ENCODE measurements around the gene C1orf53. TPM values are rescaled to one million over a fixed set of nuclear protein-coding genes. Genes with fewer than 3 reads are reported as not detected.
"Not testable (repeated sequence)": the region's sequence is repeated elsewhere in the genome, so short reads cannot be mapped to it uniquely, and the experiment has no call there.

C1orf53 gene
- total and polyA plus RNA-seq, 2 of the 4 experiments (the other 2 are of a cell fraction), result 4.8 to 7.0 TPM

- DNase-seq; CTCF ChIA-PET; H3K27me3 ChIP-seq (ENCODE audit: control insufficient read depth, insufficient read depth, low read length); H3K9ac ChIP-seq (ENCODE audit: low read depth, low read length); H4K91ac ChIP-seq (ENCODE audit: insufficient read depth, low read depth, low read length); H3K18ac ChIP-seq (ENCODE audit: low read depth, low read length); H2BK120ac ChIP-seq (ENCODE audit: low read depth, low read length); H3K9me3 ChIP-seq (ENCODE audit: control insufficient read depth, insufficient read depth, low read length); H4K5ac ChIP-seq (ENCODE audit: low read depth, low read length); in situ Hi-C loops (cut with MboI; ENCODE audit: low sequenced_read_pairs); H2AK9ac ChIP-seq (replicated peaks; ENCODE audit: low read depth, low read length, poor library complexity); H3K4me2 ChIP-seq (ENCODE audit: low read depth, low read length); H4K8ac ChIP-seq (ENCODE audit: low read depth in 2 of 2, low read length in 2 of 2); H2BK5ac ChIP-seq (ENCODE audit: low read depth, low read length, poor library complexity, severe bottlenecking); H3K23ac ChIP-seq (ENCODE audit: low read depth, low read length); H3K36me3 ChIP-seq (ENCODE audit: control insufficient read depth, insufficient read depth, low read length); H3K79me1 ChIP-seq (ENCODE audit: low read depth in 1 of 2, low read length in 2 of 2); BruUV-seq (replicated peaks); POLR2A ChIA-PET (ENCODE audit: unreplicated experiment); H3K9me1 ChIP-seq (ENCODE audit: insufficient read depth, low read length); H3K56ac ChIP-seq (ENCODE audit: extremely low read depth, insufficient read depth, low read length); H2BK20ac ChIP-seq (ENCODE audit: low read depth, low read length); H2AK5ac ChIP-seq (ENCODE audit: low read depth, low read length); H3K4me3 ChIP-seq (ENCODE audit: insufficient read depth, low read depth, low read length); ATAC-seq (ENCODE audit: low read depth); H3K14ac ChIP-seq (replicated peaks; ENCODE audit: low read depth, low read length); H3K27ac ChIP-seq (ENCODE audit: insufficient read depth, low read length); H3K4ac ChIP-seq (ENCODE audit: low read depth, low read length); H2BK15ac ChIP-seq (ENCODE audit: low read depth, low read length); dilution Hi-C loops (cut with HindIII; ENCODE audit: low sequenced_read_pairs, unreplicated experiment); H3K4me1 ChIP-seq (ENCODE audit: control insufficient read depth, insufficient read depth, low read length); H2AFZ ChIP-seq (replicated peaks; ENCODE audit: low read length, poor library complexity); H4K20me1 ChIP-seq (ENCODE audit: insufficient read depth, low read length): not testable (repeated sequence)
- no CpG with 5 or more reads among the region's 6 CpGs for WGBS, 2 experiments (ENCODE audit: extremely low coverage in 2 of 2, insufficient read length in 1 of 2)
- intact Hi-C loops (cut with micrococcal nuclease), result loop anchor here (10.0 kb wide), 1 partner anchor 61 kb away; no protein-coding TSS in a partner anchor
These were observed 51.0 kb downstream of the C1orf53 start for GRCh38 chr1:197953472-197953871.
